ENCODE results near the gene NPL.

NPL gene, protein sequence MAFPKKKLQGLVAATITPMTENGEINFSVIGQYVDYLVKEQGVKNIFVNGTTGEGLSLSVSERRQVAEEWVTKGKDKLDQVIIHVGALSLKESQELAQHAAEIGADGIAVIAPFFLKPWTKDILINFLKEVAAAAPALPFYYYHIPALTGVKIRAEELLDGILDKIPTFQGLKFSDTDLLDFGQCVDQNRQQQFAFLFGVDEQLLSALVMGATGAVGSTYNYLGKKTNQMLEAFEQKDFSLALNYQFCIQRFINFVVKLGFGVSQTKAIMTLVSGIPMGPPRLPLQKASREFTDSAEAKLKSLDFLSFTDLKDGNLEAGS

DNA sequence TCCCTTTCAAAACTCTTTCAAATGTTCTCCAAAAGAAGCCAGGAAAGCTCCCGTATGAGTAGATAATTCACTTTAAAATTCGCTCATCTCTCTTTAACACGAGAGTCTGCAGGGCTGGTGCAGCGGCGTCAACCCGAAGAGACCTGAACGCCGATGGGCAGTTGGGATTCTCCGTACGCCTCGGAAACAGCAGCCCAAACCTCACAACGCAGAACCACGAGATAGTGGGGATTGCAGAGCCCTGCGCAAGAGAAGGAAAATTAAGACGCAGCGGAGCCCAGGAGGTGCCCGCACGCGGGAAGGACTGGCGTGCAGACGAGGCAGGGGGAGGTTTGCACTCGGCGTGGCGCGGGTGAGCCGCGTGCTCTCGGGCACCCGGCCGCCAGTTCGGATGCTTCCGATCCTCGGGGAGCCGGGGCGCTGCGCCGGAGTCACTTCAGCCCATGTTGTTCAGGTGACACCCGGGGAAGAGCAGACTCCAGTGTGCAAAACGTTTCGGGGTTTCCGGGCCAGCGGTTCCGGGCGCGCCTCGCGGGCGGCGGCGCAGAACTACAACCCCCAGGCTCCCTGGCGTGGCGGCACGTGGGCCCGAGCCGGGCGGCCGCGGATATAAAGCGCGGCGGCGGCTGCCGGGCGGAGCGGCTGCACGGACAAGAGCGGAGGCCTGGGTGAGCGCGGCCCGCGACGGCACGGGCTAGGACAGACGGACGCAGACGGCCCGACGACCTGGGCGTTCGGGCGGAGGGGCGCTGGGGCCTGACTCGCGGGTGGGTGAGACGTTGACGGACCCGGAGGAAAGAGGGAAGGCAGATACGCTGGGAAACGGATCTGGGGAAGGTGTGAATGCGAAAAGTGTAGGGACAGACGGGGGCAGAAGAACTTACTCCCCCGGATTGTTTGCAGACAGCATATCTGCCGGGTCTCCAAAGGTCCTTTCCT lies at the start of gene NPL:
TSS of gene NPL (plus strand) at position 636 of the 939 bp plus-strand sequence. CDS start 4,599 bp downstream, outside the sequence.
- Mint-ChIP-seq H3K27ac (peak within 1 kb of the TSS; percentile 60), H3K4me3 (peak within 1 kb of the TSS; percentile 83), H3K4me1 (peaks cover 12% of the 10 kb centered on the region), H3K9me3 (no peaks in the 10 kb centered on the region), H3K27me3 (peaks cover 36% of the 10 kb centered on the region), H3K36me3 (peaks cover 2% of the 10 kb centered on the region)
- peak; percentile 90 for DNase-seq
- CTCF ChIA-PET: interaction anchor here (0.9 to 12.7 kb wide), 3 partner anchors 26 to 191 kb away, joined by 3 to 717 read pairs (median 3); partner anchors contain the start of genes RGS16 and RNASEL

GRCh38 chr1:182740120-182740519 lies 49.5 kb upstream of the NPL start:
- H3K27ac Mint-ChIP-seq: no peak overlapping the region
- CTCF ChIA-PET: no interaction called here
- H3K27me3 Mint-ChIP-seq: peaks cover 4% of the 10 kb centered on the region
- no peaks in the 10 kb centered on the region for H3K4me1 Mint-ChIP-seq
- H3K9me3 Mint-ChIP-seq: no peaks in the 10 kb centered on the region
- no peak overlapping the region for H3K4me3 Mint-ChIP-seq
- H3K36me3 Mint-ChIP-seq: no peaks in the 10 kb centered on the region
- DNase-seq: no peak

DNA sequence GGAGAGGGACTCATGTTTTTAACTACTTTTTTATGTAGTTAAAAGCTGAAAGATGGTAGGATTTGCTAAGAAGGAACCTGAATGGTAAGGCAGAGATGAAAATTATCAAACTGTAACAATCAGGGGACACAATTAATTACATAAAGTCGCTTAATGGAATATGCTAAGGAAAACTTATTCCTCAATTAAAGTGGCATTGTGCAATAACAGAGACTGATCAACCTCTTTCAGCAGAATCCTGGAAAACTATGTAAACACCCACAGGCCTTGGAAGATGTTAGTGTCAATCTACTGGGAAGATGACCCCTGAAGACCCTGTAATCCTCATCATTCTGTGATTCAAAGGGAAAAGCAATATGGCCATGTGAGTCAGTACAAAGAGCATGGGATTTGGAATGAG lies 46.8 kb upstream of the NPL start:
- no peaks in the 10 kb centered on the region for H3K36me3 Mint-ChIP-seq
- H3K4me3 Mint-ChIP-seq: no peak overlapping the region
- H3K27ac Mint-ChIP-seq: no peak overlapping the region
- CTCF ChIA-PET: no interaction called here
- H3K9me3 Mint-ChIP-seq: no peaks in the 10 kb centered on the region
- no peaks in the 10 kb centered on the region for H3K4me1 Mint-ChIP-seq
- H3K27me3 Mint-ChIP-seq: peaks cover 18% of the 10 kb centered on the region
- no peak for DNase-seq

- H3K4me3 Mint-ChIP-seq: no peak overlapping the region
- DNase-seq: no peak
- H3K27me3 Mint-ChIP-seq: peaks cover 19% of the 10 kb centered on the region
- no peaks in the 10 kb centered on the region for H3K4me1 Mint-ChIP-seq
- peaks cover 1% of the 10 kb centered on the region for H3K36me3 Mint-ChIP-seq
- no peak overlapping the region for H3K27ac Mint-ChIP-seq
- H3K9me3 Mint-ChIP-seq: no peaks in the 10 kb centered on the region
- CTCF ChIA-PET: no interaction called here
Measured at GRCh38 chr1:182752077-182752988, 37.2 kb upstream of the NPL start.

DNA sequence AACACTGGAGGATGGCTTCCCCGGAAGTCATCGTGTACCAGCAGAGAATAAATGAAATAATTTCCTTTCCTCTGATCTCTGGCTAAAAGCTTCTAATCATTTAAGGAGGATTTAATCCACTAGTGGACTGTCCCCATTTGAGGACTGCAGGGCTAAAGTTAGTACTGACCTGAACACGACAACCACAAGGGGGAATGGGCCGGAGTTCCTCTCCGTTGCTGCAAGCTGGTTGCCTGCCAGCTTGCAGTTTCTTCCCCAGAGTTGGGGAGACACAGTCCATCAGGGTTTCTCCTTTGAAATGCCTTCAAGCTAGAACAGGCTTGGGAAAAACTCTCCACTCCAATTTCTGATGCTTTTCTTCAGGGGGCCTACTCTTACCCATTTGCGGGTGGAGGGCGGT lies 35.5 kb upstream of the NPL start:
- Mint-ChIP-seq H3K4me3 (no peak overlapping the region), H3K27me3 (peaks cover 12% of the 10 kb centered on the region), H3K27ac (no peak overlapping the region), H3K4me1 (no peaks in the 10 kb centered on the region), H3K36me3 (no peaks in the 10 kb centered on the region), H3K9me3 (no peaks in the 10 kb centered on the region)
- CTCF ChIA-PET: interaction anchor here (1.9 kb wide), 1 partner anchor 10 kb away, joined by 5 read pairs; no protein-coding TSS in a partner anchor
- no peak for DNase-seq

GRCh38 chr1:182754543-182755314 lies 34.8 kb upstream of the NPL start:
- H3K27me3 Mint-ChIP-seq: peaks cover 12% of the 10 kb centered on the region
- no peak overlapping the region for H3K4me3 Mint-ChIP-seq
- no peak for DNase-seq
- CTCF ChIA-PET: interaction anchor here (1.9 kb wide), 1 partner anchor 9 kb away, joined by 5 read pairs; no protein-coding TSS in a partner anchor
- no peak overlapping the region for H3K27ac Mint-ChIP-seq
- no peaks in the 10 kb centered on the region for H3K36me3 Mint-ChIP-seq
- no peaks in the 10 kb centered on the region for H3K4me1 Mint-ChIP-seq
- H3K9me3 Mint-ChIP-seq: no peaks in the 10 kb centered on the region

DNA sequence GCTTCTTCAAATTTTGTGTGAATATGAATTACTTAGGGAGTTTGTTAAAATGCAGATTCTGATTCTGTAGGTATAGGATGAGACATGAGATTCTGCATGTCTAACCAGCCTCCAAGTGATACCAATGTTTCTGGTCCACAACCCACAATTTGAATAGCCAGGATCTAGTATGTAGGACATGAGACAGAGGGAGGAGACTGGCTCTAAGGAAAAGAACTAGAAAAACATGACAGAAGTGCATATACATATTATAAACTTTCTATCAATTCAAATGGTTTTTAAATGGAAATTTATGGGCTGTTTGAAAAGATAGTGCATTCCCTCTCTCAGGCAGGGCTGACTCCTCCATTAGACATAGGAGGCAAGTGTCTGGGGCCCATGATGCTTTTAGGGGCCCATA lies 33.9 kb upstream of the NPL start:
- no peak for DNase-seq
- Mint-ChIP-seq H3K4me3 (no peak overlapping the region), H3K36me3 (no peaks in the 10 kb centered on the region), H3K4me1 (no peaks in the 10 kb centered on the region), H3K27ac (no peak overlapping the region), H3K27me3 (peaks cover 12% of the 10 kb centered on the region), H3K9me3 (no peaks in the 10 kb centered on the region)
- CTCF ChIA-PET: no interaction called here

GRCh38 chr1:182756423-182756822 lies 33.1 kb upstream of the NPL start:
- peaks cover 12% of the 10 kb centered on the region for H3K27me3 Mint-ChIP-seq
- peaks cover 1% of the 10 kb centered on the region for H3K9me3 Mint-ChIP-seq
- no peaks in the 10 kb centered on the region for H3K36me3 Mint-ChIP-seq
- H3K4me3 Mint-ChIP-seq: no peak overlapping the region
- peaks cover under 1% of the 10 kb centered on the region for H3K4me1 Mint-ChIP-seq
- CTCF ChIA-PET: interaction anchor here (0.7 kb wide), 1 partner anchor 604 kb away, joined by 3 read pairs; no protein-coding TSS in a partner anchor
- no peak overlapping the region for H3K27ac Mint-ChIP-seq
- no peak for DNase-seq

DNA sequence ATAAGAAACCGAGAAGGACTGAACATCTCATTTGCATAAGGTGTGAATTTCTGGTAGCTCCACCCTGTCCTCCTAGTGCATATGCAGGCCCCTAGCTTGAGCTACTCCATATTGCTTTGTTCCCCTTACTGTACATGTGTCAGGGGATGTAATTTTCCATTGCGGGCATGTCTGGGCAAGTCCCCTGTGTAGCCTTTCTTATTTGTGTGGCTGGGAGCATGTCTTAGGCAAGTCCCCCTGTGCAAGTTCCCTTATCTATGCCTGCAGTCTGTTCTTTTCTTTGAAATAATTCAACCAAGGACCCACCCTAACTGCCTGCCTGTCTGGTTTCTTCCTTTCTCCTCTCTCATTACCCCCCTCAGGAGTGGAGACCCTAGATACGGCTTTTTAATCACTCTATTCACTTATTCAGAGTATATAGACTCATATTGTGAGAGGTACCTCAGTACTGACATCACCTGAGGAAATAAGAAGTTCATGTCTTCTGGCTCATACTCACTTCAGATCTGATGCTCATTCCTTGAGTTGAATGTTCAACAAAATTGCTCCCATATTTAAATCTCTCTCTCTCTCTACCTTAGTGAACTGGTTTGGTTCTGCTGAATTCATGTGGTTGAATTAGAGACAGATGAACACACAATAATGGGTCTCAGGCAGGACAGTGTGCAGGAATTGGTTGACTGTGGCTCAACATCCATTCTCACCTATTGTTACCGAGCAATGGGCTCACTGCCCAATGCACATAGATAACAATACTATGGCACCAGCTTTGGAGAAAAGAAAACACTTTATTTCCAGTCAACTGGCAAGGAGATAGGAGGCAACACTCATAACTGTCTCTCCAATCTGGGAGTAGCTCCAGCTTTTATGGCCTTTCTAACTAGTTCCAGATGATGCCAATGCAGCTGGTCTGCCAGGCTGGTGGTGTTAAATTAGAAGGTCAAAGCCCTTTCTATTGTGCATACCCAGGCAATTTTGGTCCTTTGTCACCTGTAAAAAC lies 27.9 kb upstream of the NPL start:
- no peak for DNase-seq
- CTCF ChIA-PET: no interaction called here
- H3K27me3 Mint-ChIP-seq: peaks cover 20% of the 10 kb centered on the region
- H3K36me3 Mint-ChIP-seq: peaks cover 4% of the 10 kb centered on the region
- H3K27ac Mint-ChIP-seq: no peak overlapping the region
- H3K4me3 Mint-ChIP-seq: no peak overlapping the region
- peaks cover 5% of the 10 kb centered on the region for H3K4me1 Mint-ChIP-seq
- peaks cover 7% of the 10 kb centered on the region for H3K9me3 Mint-ChIP-seq

- no peak overlapping the region for H3K4me3 Mint-ChIP-seq
- CTCF ChIA-PET: interaction anchor here (0.6 kb wide), 1 partner anchor 26 kb away, joined by 3 read pairs; no protein-coding TSS in a partner anchor
- no peak for DNase-seq
- H3K27ac Mint-ChIP-seq: no peak overlapping the region
- peaks cover 4% of the 10 kb centered on the region for H3K36me3 Mint-ChIP-seq
- peaks cover 5% of the 10 kb centered on the region for H3K4me1 Mint-ChIP-seq
- peaks cover 20% of the 10 kb centered on the region for H3K27me3 Mint-ChIP-seq
- H3K9me3 Mint-ChIP-seq: peaks cover 7% of the 10 kb centered on the region
Measured at GRCh38 chr1:182762536-182762935, 27.0 kb upstream of the NPL start.

GRCh38 chr1:182764029-182764727 lies 25.4 kb upstream of the NPL start:
- Mint-ChIP-seq H3K27ac (no peak overlapping the region), H3K9me3 (peaks cover 7% of the 10 kb centered on the region), H3K27me3 (peaks cover 20% of the 10 kb centered on the region), H3K4me3 (no peak overlapping the region), H3K4me1 (peaks cover 5% of the 10 kb centered on the region), H3K36me3 (peaks cover 4% of the 10 kb centered on the region)
- no peak for DNase-seq
- CTCF ChIA-PET: interaction anchor here (1.0 to 1.7 kb wide), 2 partner anchors 10 to 22 kb away, joined by 4 to 5 read pairs; no protein-coding TSS in a partner anchor

- Mint-ChIP-seq H3K27me3 (peaks cover 24% of the 10 kb centered on the region), H3K27ac (no peak overlapping the region), H3K4me3 (no peak overlapping the region), H3K4me1 (peaks cover 5% of the 10 kb centered on the region), H3K9me3 (peaks cover 7% of the 10 kb centered on the region), H3K36me3 (peaks cover 4% of the 10 kb centered on the region)
- no peak for DNase-seq
- CTCF ChIA-PET: interaction anchor here (1.0 kb wide), 2 partner anchors 21 to 162 kb away, joined by 3 to 4 read pairs; no protein-coding TSS in a partner anchor
Measured at GRCh38 chr1:182765391-182765790, 24.2 kb upstream of the NPL start.

Measured in activated naive CD4-positive, alpha-beta T cell treated with anti-CD3 and anti-CD28 coated beads, Interleukin-2, amount 10 ng/mL, durations not matched to agents 7 days and 5 days (primary cell).